ENCODE results near the gene COX5A.

DNA sequence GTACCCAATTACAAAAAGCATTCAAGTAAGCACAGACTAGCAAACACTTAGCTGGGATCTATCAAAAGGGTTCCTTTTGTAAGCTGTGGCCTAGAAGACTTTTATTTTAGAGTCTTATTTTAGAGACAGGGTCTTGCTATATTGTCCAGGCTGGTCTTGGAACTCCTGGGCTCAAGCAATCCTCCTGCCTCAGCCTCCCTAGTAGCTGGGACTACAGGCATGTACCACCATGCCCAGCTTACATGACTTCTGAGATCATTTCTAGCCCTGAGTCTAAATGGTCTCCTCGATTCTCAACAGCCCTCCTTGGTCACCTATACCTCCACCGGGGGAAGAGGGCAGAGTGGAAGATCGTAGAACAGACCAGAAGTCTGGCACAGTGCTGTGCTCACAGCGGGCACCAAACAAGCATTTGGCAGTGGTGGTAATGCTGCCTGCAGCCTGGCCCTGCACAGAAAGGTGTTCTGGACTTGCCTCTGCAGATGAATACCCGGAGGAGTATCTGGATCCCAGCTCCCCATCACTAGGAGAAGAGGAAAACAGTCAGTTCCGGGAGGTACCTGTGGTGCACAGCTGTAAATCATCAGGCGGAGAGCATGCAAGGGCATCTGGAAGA lies 33.6 kb downstream of the COX5A start:
- TF ChIP-seq RBFOX2 (IDR thresholded peaks at IDR 0.05; ENCODE audit: low read depth, low read length) (no peak), HDAC1 (CRISPR knock-in tag; IDR thresholded peaks at IDR 0.05) (no peak), POLR2A (IDR thresholded peaks at IDR 0.05; ENCODE audit: insufficient read depth in 1 of 2, low read depth in 2 of 2, low read length in 2 of 2) (no peak), EP300 (IDR thresholded peaks at IDR 0.05; ENCODE audit: low read depth in 2 of 2, low read length in 2 of 2) (no peak), EP300 (CRISPR knock-in tag; IDR thresholded peaks at IDR 0.05; ENCODE audit: borderline replicate concordance) (no peak), EZH2 (conservative IDR thresholded peaks at IDR 0.05; ENCODE audit: low read depth, low read length) (no peak), ZNF891 (CRISPR knock-in tag; IDR thresholded peaks at IDR 0.05) (no peak), FOXM1 (CRISPR knock-in tag; IDR thresholded peaks at IDR 0.05) (no peak), ZNF281 (CRISPR knock-in tag; IDR thresholded peaks at IDR 0.05; ENCODE audit: borderline replicate concordance) (no peak), CBFB (CRISPR knock-in tag; IDR thresholded peaks at IDR 0.05) (no peak), FOXJ3 (CRISPR knock-in tag; IDR thresholded peaks at IDR 0.05; ENCODE audit: borderline replicate concordance) (no peak)
- TF ChIP-seq, protein P1, sequence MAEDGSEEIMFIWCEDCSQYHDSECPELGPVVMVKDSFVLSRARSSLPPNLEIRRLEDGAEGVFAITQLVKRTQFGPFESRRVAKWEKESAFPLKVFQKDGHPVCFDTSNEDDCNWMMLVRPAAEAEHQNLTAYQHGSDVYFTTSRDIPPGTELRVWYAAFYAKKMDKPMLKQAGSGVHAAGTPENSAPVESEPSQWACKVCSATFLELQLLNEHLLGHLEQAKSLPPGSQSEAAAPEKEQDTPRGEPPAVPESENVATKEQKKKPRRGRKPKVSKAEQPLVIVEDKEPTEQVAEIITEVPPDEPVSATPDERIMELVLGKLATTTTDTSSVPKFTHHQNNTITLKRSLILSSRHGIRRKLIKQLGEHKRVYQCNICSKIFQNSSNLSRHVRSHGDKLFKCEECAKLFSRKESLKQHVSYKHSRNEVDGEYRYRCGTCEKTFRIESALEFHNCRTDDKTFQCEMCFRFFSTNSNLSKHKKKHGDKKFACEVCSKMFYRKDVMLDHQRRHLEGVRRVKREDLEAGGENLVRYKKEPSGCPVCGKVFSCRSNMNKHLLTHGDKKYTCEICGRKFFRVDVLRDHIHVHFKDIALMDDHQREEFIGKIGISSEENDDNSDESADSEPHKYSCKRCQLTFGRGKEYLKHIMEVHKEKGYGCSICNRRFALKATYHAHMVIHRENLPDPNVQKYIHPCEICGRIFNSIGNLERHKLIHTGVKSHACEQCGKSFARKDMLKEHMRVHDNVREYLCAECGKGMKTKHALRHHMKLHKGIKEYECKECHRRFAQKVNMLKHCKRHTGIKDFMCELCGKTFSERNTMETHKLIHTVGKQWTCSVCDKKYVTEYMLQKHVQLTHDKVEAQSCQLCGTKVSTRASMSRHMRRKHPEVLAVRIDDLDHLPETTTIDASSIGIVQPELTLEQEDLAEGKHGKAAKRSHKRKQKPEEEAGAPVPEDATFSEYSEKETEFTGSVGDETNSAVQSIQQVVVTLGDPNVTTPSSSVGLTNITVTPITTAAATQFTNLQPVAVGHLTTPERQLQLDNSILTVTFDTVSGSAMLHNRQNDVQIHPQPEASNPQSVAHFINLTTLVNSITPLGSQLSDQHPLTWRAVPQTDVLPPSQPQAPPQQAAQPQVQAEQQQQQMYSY (CRISPR knock-in tag; IDR thresholded peaks at IDR 0.05), result no peak

All from HepG2 (cell line).